Measurements from ENCODE around the gene RBM34.
"Not testable (repeated sequence)": the region's sequence is repeated elsewhere in the genome, so short reads cannot be mapped to it uniquely, and the experiment has no call there.

Gene RBM34

GRCh38 chr1:235090406-235091069, 70.5 kb downstream of the RBM34 start:
- no peak for DNase-seq

DNA sequence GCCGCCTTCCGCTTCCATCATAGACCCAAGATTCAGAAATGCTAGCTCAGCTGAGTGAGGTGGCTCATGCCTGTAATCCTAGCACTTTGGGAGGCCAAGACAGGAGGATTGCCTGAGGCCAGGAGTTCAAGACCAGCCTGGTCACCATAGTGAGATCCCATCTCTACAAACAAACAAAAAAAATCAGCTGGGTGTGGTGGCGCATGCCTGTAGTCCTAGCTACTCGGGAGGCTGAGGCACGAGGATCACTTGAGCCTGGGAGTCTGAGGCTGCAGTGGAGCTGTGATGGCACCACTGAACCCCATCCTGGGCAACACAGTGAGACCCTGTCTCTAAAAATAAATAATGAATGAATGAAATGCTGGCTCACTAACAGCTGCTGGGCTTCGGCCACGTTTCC, 72.1 kb downstream of the RBM34 start:
- no peak for DNase-seq

GRCh38 chr1:235088430-235088829, 72.6 kb downstream of the RBM34 start:
- DNase-seq: no peak

DNA sequence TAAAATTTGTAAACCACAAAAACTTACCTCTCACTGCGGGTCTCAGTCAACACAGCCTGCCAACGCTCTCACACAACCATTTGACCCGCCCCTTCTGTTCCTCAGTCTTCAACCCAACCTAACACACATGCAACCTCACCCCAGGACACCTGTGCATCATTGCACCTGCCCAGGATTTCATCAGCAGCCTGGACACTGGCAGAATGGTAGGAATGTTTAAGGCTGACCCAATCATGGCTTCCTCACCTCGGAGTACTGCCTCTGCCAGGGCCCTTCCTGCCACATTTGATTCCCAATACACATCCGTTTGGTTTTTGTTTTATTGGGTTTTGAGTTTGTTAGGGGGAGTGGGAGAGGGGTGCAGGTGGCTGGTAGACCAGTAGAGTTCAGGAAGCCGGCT, 73.1 kb downstream of the RBM34 start:
- DNase-seq: no peak

DNA sequence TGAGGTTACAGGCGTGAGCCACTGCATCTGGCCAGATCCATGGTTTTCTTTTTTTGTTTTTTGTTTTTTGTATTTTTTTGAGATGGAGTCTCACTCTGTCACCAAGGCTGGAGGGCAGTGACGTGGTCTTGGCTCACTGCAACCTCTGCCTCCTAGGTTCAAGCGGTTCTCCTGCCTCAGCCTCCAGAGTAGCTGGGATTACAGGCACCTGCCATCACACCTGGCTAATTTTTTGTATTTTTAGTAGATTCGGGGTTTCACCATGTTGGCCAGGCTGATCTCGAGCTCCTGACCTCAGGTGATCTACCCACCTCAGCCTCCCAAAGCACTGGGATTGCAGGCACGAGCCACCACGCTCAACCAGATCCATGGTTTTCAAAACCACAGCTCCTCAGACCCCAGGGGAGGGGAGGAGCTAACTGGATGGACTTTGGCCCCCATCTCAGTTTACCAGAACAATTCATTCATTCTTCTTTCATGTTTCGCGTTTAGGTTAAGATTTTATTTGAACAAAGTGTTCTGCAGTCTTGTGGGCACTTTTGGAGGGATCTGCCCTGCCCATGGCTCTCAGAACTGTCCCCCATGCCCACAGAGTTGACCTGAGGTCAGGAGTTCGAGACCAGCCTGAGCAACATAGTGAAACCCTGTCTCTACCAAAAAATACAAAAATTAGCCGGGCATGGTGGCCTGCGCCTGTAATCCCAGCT, 75.5 kb downstream of the RBM34 start:
- DNase-seq: not testable (repeated sequence)

Data from KG1 (cell line).